Right lobe of liver (tissue), 6 donors: ENCODE results near the gene DCTN4. TPM values are rescaled to one million over a fixed set of nuclear protein-coding genes. Genes with fewer than 3 reads are reported as not detected.
A peak's percentile ranks its signal among the peaks of the same experiment; 100 is the strongest.

Experiments
- ATAC-seq, 4 donors: fragments of 200-7000 bp; cut with Tn5 transposase; one replicate each; pipeline ENCODE4 v1.9.1; 2020; ENCODE audit warnings: mild to moderate bottlenecking in 4 of 4, moderate library complexity in 4 of 4
- DNase-seq, 3 donors: peaks; one replicate each; pipeline ENCODE4 v3.0.0-alpha.2; 2020
- H3K27ac ChIP-seq, 3 donors: fragments of 200-600 bp; one replicate each; pipeline ENCODE4 v1.8.0; 2022
- H3K27me3 ChIP-seq, 2 donors: fragments of 200-600 bp; one replicate each; pipeline ENCODE4 v1.8.0; 2022
- H3K36me3 ChIP-seq, 4 donors: fragments of 200-600 bp; sonication (generic) in 1 of 4; one replicate each; pipeline versions ENCODE4 v1.5.1 to v1.8.0; 2017 to 2022; ENCODE audit warnings: control low read depth in 1 of 4
- H3K4me1 ChIP-seq, 4 donors: fragments of 200-600 bp; sonication (generic) in 1 of 4; one replicate each; pipeline versions ENCODE4 v1.5.1 to v1.8.0; 2017 to 2022; ENCODE audit warnings: control low read depth in 1 of 4
- H3K4me3 ChIP-seq, 3 donors: fragments of 200-600 bp; one replicate each; pipeline ENCODE4 v1.8.0; 2022
- H3K9me3 ChIP-seq, 4 donors: fragments of 200-600 bp; sonication (generic) in 1 of 4; one replicate each; pipeline versions ENCODE4 v1.5.1 to v1.8.0; 2017 to 2022; ENCODE audit warnings: control low read depth in 1 of 4
- CTCF ChIP-seq, 4 donors: fragments of 200-600 bp in 3 of 4; fragments of 450-650 bp in 1 of 4; IDR thresholded peaks; one replicate each; pipeline versions ENCODE4 v1.5.1 to v1.8.0; 2016 to 2022; ENCODE audit warnings: antibody characterized with exemption in 4 of 4, mild to moderate bottlenecking in 2 of 4
- POLR2A ChIP-seq: fragments of 450-650 bp; IDR thresholded peaks from one replicate; pipeline ENCODE4 v1.6.1; 2017; ENCODE audit warnings: antibody characterized with exemption, mild to moderate bottlenecking
- WGBS: methylation state at CpG from one replicate; pipeline ENCODE4 v1.1.6; 2018; ENCODE audit warnings: low coverage, low lambda C conversion rate; ENCODE audit not compliant: insufficient coverage; ENCODE audit errors: missing lambda C conversion rate; 5-methylcytosine and 5-hydroxymethylcytosine counted together
- intact Hi-C, 2 donors: fragments of 100-400 bp; cut with DNase I; formaldehyde crosslinking; loops; one replicate each; pipeline versions ENCODE4 v1.11.2 to v1.14.1; 2022
- total RNA-seq, 6 experiments: library from RNA; depleted of rRNA in 2 of 6; stranded (reverse); fragments of >200 nt in 2 of 6; fragmentation: NEBNext Ultra II Directional in 3 of 6; extraction: Animal tissue kit (Norgen Biotek cat#: 25700) in 3 of 6; gene quantifications; one replicate each; pipeline versions ENCODE4 v1.1.0 to v1.2.4, GENCODE V29; 2016 to 2023
- donor health status: DM: no; HTN: yes; CAD: no.
- donor health status: DM: no; HTN: no; CAD: no.
- donor health status: DM: no; HTN: no; CAD: no.
- donor health status: DM: no; HTN: yes; CAD: no.
- donor health status: DM: no; HTN: yes; CAD: no.

DCTN4 gene
- total RNA-seq, 6 experiments from 2014 or later = 25.2 to 30.5 (median 27.6) TPM

DNA sequence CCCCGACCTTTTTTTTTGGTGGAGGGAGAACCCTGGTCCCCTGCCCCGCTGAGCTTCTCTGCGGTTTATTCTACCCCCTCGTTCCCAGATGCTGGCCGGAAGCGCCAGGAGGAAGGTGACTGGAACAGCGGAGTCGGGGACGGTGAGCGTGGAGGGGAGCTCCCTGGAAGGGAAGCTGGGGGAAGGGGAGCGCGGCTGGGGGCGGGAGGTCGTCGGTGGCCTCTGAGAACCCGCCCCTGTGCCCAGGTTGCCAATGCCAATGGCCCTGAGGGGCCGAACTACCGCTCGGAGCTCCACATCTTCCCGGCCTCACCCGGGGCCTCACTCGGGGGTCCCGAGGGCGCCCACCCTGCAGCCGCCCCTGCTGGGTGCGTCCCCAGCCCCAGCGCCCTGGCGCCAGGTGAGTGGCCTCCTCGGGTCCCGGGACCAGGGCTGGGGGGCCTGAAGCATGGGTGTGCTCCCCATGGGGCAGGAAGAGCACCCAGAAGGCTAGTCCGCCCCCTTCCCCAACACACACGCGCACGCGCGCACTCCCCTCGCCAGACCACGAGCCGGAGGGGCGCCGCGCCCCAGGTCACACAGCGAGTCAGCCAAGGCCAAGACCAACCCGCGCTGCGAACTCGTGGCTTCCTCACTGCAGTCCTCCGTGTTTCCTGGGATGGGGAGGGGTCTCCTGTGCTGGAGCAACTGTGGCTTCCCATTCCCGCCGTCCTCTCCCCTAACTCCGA is 87.1 kb downstream of the DCTN4 start:
- WGBS = 14% methylated on average over 6 of the region's 51 CpGs
- ATAC-seq (peak; percentile 39 to 54 (median 46)), DNase-seq (peak in 1 of 3 donors; percentile 42)
- Histone ChIP-seq H3K4me3 (peak overlapping the region; percentile 34 to 43 (median 39)), H3K4me1 (peaks cover 0 to 9% (median 2%) of the 10 kb centered on the region in 4 donors), H3K27ac (no peak overlapping the region), H3K36me3 (no peaks in the 10 kb centered on the region), H3K9me3 (no peaks in the 10 kb centered on the region), H3K27me3 (no peaks in the 10 kb centered on the region)
- TF ChIP-seq POLR2A (no peak), CTCF (IDR thresholded peaks at IDR 0.05) (no peak)
- intact Hi-C loops = no loop called here

DNA sequence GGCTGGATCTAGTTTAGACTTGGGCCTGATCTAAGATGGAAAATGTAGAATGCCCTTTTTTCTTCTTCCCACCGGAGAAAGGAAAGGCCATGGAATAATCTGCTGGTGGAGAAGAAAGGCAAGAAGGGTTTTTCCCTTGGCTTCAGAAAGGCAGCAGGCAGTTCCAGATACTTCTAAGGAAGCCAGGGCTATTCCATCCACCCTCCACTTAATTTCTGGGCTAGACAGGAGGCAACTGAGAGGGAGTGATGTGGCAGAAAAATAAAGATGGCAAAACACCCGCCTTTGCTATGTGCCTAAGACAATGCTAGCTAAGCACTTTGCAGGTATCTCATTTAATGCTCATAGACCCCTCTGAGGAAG is 87.9 kb downstream of the DCTN4 start:
- H3K9me3 ChIP-seq = no peaks in the 10 kb centered on the region
- intact Hi-C loops = no loop called here
- H3K27ac ChIP-seq = no peak overlapping the region
- no peak for ATAC-seq
- no peaks in the 10 kb centered on the region for H3K27me3 ChIP-seq
- TF ChIP-seq POLR2A = no peak
- TF ChIP-seq CTCF (IDR thresholded peaks at IDR 0.05) = no peak
- no peak overlapping the region for H3K4me3 ChIP-seq
- no peaks in the 10 kb centered on the region for H3K36me3 ChIP-seq
- 55% methylated on average over 2 of the region's 2 CpGs for WGBS
- peaks cover 0 to 9% (median 2%) of the 10 kb centered on the region in 4 donors for H3K4me1 ChIP-seq
- no peak for DNase-seq

GRCh38 chr5:150670275-150670947 is 88.4 kb downstream of the DCTN4 start:
- no peaks in the 10 kb centered on the region for H3K9me3 ChIP-seq
- intact Hi-C loops = no loop called here
- no peak for TF ChIP-seq CTCF (IDR thresholded peaks at IDR 0.05)
- TF ChIP-seq POLR2A = no peak

DNA sequence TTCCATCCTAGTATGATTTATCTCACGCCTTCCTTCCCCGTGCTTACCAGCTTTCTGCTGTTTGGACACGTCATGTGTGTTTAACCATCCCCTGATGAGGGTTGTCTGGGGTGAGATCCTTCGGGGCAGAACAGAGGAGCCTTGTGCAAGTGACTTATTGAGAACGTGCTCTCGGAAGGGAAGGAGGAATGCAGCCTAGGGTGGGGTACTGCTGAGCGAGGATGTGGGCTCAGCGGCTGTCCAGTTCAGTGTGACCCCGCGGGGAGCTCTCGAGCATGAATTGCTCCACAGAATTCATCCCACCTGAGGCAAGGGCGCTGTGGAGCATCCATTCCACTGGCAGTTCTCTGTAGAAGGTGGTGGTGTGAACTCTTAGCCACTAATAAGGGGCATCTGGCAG is 93.8 kb downstream of the DCTN4 start:
- intact Hi-C loops = no loop called here
- DNase-seq (peak in 1 of 3 donors; percentile 31), ATAC-seq (no peak)
- Histone ChIP-seq H3K27ac (no peak overlapping the region), H3K36me3 (no peaks in the 10 kb centered on the region), H3K4me1 (no peaks in the 10 kb centered on the region), H3K4me3 (no peak overlapping the region), H3K9me3 (no peaks in the 10 kb centered on the region), H3K27me3 (no peaks in the 10 kb centered on the region)
- TF ChIP-seq POLR2A (no peak), CTCF (IDR thresholded peaks at IDR 0.05) (no peak)
- WGBS = 63% methylated on average over 12 of the region's 12 CpGs

More at GRCh38 chr5:150670275-150670947, 88.4 kb downstream of the DCTN4 start:
- Histone ChIP-seq H3K4me1 (peaks cover 0 to 9% (median 2%) of the 10 kb centered on the region in 4 donors), H3K27me3 (no peaks in the 10 kb centered on the region), H3K36me3 (no peaks in the 10 kb centered on the region), H3K4me3 (no peak overlapping the region), H3K27ac (no peak overlapping the region)
- ATAC-seq (no peak), DNase-seq (peak in 1 of 3 donors; percentile 29)
- 67% methylated on average over 3 of the region's 14 CpGs for WGBS
